CD4-positive, alpha-beta T cell treated with Interleukin-4 for 1 hour (primary cell): ENCODE results near the gene KCNJ14.

ENCODE experiments used
- DNase-seq, 2 donors: peaks; one replicate each; pipeline ENCODE4 v3.0.0-alpha.2; 2020 to 2022

The KCNJ14 gene

GRCh38 chr19:48489608-48490216 is 34.3 kb downstream of the KCNJ14 start:
- peak; percentile 79 to 84 for DNase-seq

DNA sequence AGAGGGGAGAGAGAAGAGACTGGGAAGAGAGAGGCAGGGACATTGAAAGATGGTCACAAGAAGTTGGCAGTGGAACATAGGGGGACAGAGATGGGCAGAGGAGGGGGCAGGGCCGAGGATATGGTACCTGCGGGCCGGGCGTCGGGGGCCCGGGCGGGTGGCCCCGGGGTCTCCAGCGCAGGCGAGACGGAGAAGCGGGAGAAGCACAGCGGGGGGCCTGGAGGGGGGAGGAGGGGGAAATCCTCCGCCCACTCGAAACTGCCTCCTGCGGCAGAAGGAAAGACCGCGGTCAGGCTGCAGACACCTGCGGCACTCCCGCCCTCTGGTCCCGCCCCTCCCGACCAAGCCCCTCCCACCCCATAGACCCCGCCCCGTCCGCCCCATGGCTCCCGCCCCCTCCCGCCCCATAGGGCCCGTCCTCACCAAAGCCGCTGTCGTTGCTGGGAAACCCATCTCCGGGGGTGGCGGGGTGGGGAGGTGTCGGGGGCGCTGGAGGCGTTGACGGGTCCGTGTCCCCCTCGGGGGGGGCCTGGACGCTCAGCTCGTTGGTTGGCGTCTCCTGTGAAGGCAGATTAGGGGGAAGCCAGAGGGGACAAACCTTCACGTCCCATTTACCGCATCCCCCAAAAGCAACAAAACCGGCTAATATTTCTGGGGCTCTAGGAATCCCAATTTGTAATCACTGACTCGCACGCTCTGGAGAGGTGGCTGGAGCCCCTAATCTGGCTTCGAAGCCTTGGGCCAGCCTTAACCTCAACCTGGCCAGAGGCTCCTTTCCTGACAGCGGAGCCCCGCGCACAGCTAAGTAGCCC is 35.8 kb downstream of the KCNJ14 start:
- peak; percentile 78 to 80 for DNase-seq

- no peak for DNase-seq
These were observed 36.4 kb downstream of the KCNJ14 start for GRCh38 chr19:48491793-48492123.

- peak; percentile 87 to 90 for DNase-seq
These were observed 37.7 kb downstream of the KCNJ14 start for GRCh38 chr19:48492925-48493717.

GRCh38 chr19:48493718-48494401 is 38.5 kb downstream of the KCNJ14 start:
- DNase-seq, result no peak

- DNase-seq, result no peak
These were observed 40.0 kb downstream of the KCNJ14 start for GRCh38 chr19:48495396-48495795.

- no peak for DNase-seq
These were observed 41.8 kb downstream of the KCNJ14 start for GRCh38 chr19:48496959-48497727.

DNA sequence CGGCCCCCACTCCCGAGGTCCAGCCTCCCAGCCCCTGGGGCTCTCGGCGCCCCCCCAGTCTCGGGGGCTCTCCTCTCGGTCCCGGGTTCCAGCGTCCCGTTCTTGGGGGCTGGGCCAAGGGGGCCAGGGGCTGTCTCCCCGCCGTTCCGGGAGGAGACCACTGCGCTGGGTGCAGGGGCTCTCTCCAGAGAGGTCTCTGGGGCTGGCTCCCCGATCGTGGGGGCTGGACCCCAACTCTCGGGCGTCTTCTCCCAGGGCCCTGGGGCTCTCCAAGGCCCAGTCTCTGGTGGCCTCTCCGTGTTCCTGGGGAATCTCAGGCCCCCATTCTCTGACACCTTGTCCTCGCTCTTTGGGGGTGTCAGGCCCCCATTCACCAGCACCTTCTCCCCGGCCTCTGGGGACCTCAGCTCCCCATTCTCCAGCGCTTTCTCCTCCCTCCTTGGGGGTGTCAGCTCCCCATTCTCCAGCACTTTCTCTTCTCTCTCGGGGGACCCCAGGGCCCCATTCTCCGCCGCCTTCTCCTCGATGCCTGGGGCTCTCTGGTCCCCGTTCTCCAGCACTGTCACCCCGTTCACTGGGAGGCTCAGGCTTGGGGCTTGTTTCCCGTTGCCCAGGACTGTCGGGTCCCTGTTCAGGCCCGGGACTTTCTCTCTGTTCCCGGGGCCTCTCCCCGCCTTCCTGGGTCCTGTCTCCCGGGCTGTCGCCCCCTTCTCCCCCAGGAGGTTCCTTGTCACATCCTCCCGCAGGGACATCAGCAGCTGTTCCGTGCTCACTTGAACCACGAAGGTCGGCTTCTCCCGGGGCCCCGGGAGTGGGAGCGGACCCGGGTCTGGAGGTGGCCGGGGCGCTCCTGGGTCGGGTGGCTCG is 42.6 kb downstream of the KCNJ14 start:
- DNase-seq, result no peak

GRCh38 chr19:48498595-48499311 is 43.4 kb downstream of the KCNJ14 start:
- DNase-seq, result no peak

DNA sequence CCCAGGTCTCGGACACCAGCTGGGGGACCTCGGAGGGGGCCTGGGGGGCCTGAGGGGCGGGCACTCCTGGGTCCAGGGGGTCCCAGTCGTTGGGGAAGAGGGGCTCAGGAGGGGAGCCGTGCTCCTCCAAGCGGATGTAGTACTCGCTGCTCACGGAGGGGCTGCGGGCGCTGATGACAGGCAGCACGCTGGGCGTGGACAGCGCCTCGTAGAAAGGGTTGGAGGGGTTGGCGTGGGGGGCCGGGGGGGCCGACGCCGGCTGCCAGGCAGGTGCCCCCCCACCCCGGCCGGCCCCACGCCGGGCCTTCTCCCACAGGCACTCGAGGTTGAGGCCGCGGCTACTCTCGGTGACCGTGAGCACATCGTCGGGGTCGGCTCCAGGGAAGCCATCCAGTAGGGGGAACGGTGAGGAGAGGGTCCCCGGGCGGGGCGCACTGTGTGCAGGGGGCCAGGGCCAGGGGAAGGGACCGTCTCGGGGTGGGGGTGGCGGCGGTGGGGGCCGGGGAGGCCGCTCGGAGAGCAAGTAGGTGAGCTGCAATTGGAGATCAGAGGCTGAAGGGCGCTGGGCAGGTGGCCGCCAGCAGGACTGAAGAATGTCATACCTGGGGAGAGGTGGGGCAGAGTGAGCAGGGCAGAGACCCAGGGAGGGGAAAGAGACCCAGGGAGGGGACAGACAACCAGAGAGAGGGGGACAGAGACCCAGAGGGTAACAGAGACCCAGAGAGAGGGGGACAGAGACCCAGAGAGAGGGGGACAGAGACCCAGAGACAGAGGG is 44.1 kb downstream of the KCNJ14 start:
- DNase-seq, result no peak

DNA sequence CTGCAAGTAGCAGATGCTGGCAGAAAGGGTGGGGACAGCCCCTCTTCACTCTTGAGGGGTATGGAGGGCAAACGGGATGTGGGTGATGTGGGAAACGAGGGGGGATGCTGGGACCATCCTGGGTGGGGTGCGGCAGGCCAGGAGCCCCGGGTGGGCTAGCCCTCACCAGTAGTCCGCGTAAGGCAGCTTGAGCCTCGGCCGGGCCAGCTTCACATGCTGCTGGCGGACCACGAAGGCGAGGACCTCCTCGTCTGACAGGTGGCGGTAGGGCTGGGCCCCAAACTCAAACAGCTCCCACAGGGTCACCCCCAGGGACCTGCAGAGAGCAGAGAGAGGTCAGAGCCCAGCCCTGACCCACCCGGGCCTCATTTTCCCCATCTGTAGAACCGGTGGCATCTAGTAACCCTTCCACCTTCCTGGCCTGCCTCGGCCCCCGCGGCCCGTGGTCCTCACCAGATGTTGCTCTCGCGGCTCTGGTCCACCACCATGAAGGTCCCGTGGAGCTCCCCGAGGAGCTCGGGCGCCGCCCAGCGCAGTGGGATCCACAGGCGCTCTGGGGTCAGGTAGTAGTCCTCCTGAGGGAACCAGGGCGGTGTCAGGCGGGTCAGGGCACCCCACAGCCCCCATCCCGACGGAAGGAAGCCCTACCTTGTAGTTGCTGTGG is 45.6 kb downstream of the KCNJ14 start:
- no peak for DNase-seq

DNA sequence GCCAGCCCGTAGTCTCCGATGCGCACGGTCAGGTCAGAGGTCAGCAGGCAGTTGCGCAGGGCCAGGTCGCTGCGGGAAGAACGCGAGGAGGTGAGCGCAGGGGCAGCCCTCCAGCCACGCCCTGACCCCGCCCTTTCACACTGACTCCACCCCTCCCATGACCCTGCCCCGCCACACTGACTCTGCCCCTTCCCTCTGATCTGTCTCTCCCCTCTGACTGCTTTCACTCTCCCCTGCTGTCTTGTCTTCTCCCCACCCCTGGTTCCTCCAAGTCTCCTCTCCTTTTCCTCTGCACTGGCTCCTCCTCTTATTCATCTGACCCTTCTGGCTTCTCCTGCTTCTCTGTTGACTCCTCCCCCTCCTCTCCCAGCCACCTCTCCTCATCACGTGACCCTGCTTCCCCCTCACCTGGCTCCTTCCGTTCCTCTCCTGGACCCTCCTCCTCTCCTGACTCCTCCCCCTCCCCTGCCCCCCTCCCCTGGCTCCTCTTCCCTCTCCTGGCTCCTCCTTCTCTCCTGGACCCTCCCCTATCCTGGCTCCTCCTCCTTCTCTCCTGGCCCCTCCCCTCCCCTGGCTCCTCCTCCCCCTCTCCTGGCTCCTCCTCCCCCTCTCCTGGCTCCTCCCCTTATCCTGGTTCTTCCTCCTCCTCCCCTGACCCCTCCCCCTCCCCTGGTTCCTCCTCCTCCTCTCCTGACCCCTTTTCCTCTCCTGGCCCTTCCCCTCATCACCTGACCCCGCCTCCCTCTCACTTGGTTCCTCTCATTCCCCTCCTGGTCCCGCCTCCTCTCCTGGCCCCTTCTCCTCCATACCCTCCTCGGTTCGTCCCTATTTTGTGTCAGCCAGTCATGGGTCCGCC is 46.3 kb downstream of the KCNJ14 start:
- peak; percentile 84 to 86 for DNase-seq

GRCh38 chr19:48502350-48503018 is 47.1 kb downstream of the KCNJ14 start:
- no peak for DNase-seq

DNA sequence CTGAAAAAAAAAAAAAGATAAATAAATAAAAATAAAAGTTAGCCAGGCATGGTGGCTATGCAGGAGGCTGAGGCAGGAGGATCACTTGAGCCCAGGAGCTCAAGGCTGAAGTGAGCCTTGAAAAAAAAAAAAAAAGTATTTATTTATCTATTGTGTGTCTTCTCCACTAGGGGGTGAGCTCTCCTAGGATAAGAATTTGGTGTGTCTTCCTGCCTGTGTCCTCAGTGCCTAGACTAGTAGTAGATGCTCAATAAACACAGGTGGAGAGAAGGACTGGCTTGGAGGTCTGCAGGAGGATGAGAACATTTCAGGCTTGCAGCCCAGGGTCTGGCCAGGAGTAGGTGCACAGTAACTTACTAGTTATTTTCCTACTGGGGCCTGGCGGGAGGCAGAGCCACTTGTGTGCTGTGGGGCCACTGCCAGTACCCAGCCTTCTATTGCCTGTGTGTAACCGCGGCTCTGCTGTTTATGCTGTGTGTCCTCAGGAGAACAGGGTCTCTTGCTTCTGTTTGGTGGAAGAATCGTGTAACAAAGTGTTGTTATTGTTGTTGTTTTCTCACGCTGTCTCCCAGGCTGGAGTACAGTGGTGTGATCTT is 50.9 kb downstream of the KCNJ14 start:
- peak in 1 of 2 donors; percentile 76 for DNase-seq

- no peak for DNase-seq
These were observed 52.6 kb downstream of the KCNJ14 start for GRCh38 chr19:48507911-48508439.

GRCh38 chr19:48508729-48509411 is 53.5 kb downstream of the KCNJ14 start:
- no peak for DNase-seq
